AG04450 (cell line): ENCODE data around the gene GOLGA6L10. TPM values are rescaled to one million over a fixed set of nuclear protein-coding genes. Genes with fewer than 3 reads are reported as not detected.
"Not testable (repeated sequence)": the region's sequence is repeated elsewhere in the genome, so short reads cannot be mapped to it uniquely, and the experiment has no call there.

ENCODE experiments used
- CTCF ChIA-PET: fragments of 300-600, 350-600 bp; formaldehyde crosslinking; extraction: SDS; loops from one replicate; lab custom pipeline; 2022; ENCODE audit warnings: antibody characterized with exemption, inconsistent platforms; lab: Charles Lee
- POLR2A ChIA-PET: fragments of 350-600 bp; formaldehyde crosslinking; extraction: SDS; loops from one replicate; lab custom pipeline; 2021; ENCODE audit warnings: antibody characterized with exemption, inconsistent platforms; lab: Yijun Ruan, JAX
- DNase-seq: peaks from one replicate; pipeline ENCODE4 v3.0.0-alpha.2; 2011; ENCODE audit warnings: low read depth, low spot score
- H3K27ac ChIP-seq: one replicate; pipeline ENCODE4 v1.5.1; 2012; ENCODE audit warnings: low read depth, low read length, control low read depth
- H3K27me3 ChIP-seq: one replicate; pipeline ENCODE4 v1.6.0; 2012; ENCODE audit warnings: low read length; ENCODE audit not compliant: control insufficient read depth, insufficient read depth
- H3K4me3 ChIP-seq: 2 replicates; pipeline ENCODE4 v1.5.1; 2011; ENCODE audit warnings: mild to moderate bottlenecking, low read depth, low read length, control low read depth
- H3K9me3 ChIP-seq: 2 replicates; pipeline ENCODE4 v1.5.1; 2012; ENCODE audit warnings: low read length; ENCODE audit not compliant: control insufficient read depth, insufficient read depth
- polyA plus RNA-seq: library from polyadenylated mRNA; depleted of rRNA; stranded (reverse); fragments of >200 nt; gene quantifications from 2 replicates; pipeline ENCODE4 v1.2.3, GENCODE V29; 2011

Gene GOLGA6L10
- polyA plus RNA-seq, 1 experiment: 1.3 TPM

GRCh38 chr15:82334554-82334932 is 14.7 kb downstream of the GOLGA6L10 start:
- H3K27me3 ChIP-seq, H3K9me3 ChIP-seq, CTCF ChIA-PET, H3K27ac ChIP-seq, POLR2A ChIA-PET, H3K4me3 ChIP-seq, DNase-seq: not testable (repeated sequence)

DNA sequence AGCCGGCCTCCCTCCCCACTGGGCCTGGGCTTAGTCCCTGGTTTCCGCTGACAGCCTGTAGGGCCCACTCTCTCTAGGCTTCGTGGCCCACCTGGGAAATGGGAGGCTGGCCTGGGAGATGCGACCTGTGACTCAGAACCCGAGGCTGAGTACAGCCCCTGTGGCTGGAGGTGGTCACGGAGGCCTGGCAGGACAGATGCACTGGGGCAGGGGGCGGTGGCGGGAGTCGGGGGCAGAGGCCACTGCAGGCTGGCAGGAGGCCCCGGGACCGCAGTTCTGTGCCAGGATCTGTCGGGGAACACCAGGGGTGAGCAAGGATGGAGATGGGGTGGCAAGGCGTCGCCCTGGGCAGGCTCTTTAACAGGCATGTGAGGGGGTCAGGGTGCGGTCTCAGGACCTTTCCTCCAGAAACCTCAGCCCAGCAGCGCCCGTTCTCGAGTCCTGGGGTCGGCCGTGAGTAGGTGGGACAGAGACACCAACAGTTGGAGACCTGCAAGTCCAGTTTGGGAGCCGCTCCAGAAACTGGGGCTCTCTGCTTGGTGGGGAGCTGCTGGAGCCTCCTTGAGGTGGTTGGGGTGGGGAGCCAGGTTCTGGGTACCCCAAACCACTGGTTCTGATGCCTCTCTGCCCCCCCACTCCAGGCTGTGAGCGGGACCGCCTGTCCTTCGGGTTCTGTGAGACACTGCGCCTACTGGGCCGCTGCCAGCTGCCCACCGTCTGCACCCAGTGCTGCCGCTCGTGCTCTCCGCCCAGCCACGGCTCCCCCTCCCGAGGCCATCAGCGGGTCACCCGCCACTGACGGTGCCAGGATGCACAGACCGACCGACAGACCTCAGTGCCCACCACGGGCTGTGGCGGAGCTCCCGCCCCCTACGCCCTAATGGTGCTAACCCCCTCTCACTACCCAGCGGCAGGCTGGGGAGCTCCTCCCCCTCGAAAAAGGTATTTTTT is 15.4 kb downstream of the GOLGA6L10 start:
- H3K9me3 ChIP-seq, DNase-seq, CTCF ChIA-PET, H3K4me3 ChIP-seq, POLR2A ChIA-PET, H3K27ac ChIP-seq, H3K27me3 ChIP-seq: not testable (repeated sequence)

DNA sequence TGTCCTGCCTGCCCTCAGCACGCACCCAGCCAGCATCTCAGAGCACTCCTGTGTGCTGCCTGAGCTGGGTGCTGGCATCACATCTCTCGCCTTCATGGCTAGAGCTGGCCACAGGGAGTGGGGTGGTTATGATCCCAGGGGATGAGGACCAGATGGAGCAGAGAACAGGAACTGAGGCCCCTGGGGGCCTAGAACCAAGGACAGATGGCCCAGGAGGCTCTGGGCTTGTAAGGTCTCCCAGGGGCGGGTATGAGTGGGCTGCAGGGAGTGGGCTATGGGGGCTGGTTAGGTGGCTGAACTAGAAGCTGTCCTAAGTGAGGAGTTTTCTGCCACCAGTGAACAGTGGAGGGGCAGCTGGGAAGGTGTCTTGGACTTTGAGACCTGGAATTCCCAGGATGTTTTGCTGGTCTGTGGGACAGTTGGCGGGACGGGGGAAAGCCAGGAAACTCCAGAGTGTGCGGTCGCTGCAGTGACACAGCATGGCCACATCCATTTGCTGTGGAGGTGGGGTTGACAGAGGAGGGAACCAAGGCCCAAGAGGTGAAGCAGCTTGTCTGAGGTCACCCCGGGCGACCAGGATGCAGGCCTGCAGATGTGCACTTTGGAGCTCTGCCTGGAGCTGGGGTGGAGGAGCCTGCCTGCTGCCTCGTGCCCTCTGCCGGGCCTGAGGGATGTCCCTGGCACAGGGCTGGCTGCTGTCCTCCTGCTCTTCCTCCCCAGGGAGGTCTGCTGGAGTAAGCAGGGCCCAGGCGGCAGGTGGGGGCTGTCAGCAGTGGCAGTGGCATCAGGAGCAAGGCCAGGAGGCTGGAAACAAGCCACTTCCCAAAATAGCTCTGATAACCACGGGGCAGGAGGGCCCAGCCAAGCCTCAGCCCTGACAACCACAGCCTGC is 16.3 kb downstream of the GOLGA6L10 start:
- H3K4me3 ChIP-seq, DNase-seq, H3K27me3 ChIP-seq, POLR2A ChIA-PET, CTCF ChIA-PET, H3K9me3 ChIP-seq, H3K27ac ChIP-seq: not testable (repeated sequence)

DNA sequence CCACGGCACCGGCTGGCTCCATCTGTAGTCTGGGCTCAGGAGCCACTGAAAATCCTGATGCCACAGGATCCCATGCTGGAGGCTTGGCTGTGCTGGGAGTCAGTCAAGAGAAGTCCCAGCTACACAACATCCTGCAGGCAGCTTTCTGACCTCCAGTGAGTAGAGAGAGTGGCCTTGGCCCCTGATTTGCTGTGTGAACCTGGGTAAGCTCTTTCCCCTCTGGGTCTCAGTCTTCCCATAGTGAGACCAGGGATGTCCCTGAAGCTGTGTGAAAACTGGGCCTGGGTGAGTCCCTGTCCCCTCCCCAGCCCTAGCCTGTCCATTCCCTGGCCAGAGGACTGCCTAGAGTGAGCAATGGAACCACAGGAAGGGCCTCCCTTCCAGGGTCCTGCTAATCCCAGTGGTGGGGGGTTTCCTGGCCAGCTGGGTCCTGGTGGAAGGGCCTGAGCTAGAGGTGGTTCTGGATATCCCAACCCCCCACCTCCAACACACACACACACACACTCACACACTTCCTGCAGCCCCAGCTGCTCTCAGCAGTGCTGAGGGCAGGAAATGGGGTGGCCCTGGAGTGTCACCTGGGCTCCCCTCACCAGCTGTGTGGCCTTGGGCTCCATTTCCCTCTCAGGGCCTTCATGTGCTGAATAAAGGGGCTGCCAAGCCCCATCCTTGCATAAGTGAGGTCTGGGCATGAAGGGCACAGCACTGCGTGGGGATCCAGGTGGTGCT is 17.5 kb downstream of the GOLGA6L10 start:
- H3K9me3 ChIP-seq, H3K27me3 ChIP-seq, POLR2A ChIA-PET, H3K27ac ChIP-seq, DNase-seq, H3K4me3 ChIP-seq, CTCF ChIA-PET: not testable (repeated sequence)

GRCh38 chr15:82330921-82331320 is 18.4 kb downstream of the GOLGA6L10 start:
- DNase-seq, CTCF ChIA-PET, H3K27me3 ChIP-seq, H3K9me3 ChIP-seq, H3K27ac ChIP-seq, POLR2A ChIA-PET, H3K4me3 ChIP-seq: not testable (repeated sequence)

GRCh38 chr15:82329039-82329438 is 20.2 kb downstream of the GOLGA6L10 start:
- DNase-seq, POLR2A ChIA-PET, CTCF ChIA-PET: not testable (repeated sequence)

GRCh38 chr15:82327372-82327771 is 21.9 kb downstream of the GOLGA6L10 start:
- POLR2A ChIA-PET, H3K27ac ChIP-seq, H3K9me3 ChIP-seq, DNase-seq, H3K27me3 ChIP-seq, H3K4me3 ChIP-seq, CTCF ChIA-PET: not testable (repeated sequence)

More at GRCh38 chr15:82329039-82329438, 20.2 kb downstream of the GOLGA6L10 start:
- H3K27ac ChIP-seq, H3K27me3 ChIP-seq, H3K4me3 ChIP-seq, H3K9me3 ChIP-seq: not testable (repeated sequence)

DNA sequence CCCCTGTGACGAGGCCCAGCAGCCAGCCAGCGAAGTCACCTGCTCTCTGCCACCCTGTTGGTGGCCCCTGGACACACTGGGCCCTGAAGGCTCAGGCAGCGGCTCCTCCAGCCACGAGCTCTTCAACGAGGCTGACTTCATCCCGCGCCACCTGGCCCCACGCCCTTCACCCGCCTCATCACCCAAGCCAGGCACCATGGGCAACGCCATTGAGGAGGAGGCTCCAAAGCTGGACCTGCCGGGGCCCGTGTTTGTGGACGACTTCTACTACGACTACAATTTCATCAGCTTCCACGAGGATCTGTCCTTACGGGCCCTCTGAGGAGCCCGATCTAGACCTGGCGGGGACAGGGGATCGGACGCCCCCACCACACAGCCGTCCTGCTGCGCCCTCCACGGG is 22.4 kb downstream of the GOLGA6L10 start:
- CTCF ChIA-PET, H3K27me3 ChIP-seq, POLR2A ChIA-PET, H3K4me3 ChIP-seq, H3K27ac ChIP-seq, DNase-seq, H3K9me3 ChIP-seq: not testable (repeated sequence)

GRCh38 chr15:82325646-82326045 is 23.6 kb downstream of the GOLGA6L10 start:
- H3K27ac ChIP-seq, CTCF ChIA-PET, POLR2A ChIA-PET, H3K27me3 ChIP-seq, DNase-seq, H3K4me3 ChIP-seq, H3K9me3 ChIP-seq: not testable (repeated sequence)

DNA sequence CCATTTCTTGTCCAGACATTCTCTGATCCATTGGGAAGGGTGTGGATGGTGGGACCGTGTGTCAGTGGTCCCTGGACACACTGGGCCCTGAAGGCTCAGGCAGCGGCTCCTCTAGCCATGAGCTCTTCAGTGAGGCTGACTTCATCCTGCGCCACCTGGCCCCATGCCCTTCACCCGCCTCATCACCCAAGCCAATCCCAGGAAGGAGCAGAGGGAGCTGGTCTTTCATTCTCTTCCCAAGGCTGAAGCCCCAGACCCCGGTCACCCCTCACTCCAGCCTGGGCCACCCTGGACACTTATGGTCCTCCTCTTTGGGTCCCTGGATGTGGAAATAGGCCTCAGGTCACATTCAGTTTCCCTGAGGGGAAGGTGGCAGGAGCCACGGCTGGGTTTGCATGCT is 24.4 kb downstream of the GOLGA6L10 start:
- CTCF ChIA-PET, POLR2A ChIA-PET, H3K4me3 ChIP-seq, H3K9me3 ChIP-seq, H3K27ac ChIP-seq, DNase-seq, H3K27me3 ChIP-seq: not testable (repeated sequence)

- H3K27ac ChIP-seq, H3K4me3 ChIP-seq, H3K27me3 ChIP-seq, POLR2A ChIA-PET, CTCF ChIA-PET, DNase-seq, H3K9me3 ChIP-seq: not testable (repeated sequence)
Measured at GRCh38 chr15:82322488-82322887, 26.8 kb downstream of the GOLGA6L10 start.
